MCF 10A (cell line): ENCODE data around the gene CDC42EP5. TPM values are rescaled to one million over a fixed set of nuclear protein-coding genes. Genes with fewer than 3 reads are reported as not detected.

Source experiments
- BruUV-seq: library from RNA; stranded (reverse); fragments of 400-500 nt; replicated peaks from 2 replicates; lab custom pipeline; 2021; lab: Mats Ljungman, UMichigan
- CTCF ChIA-PET: fragments of 300-600 bp; sonication (Branson Sonifier 250); formaldehyde crosslinking; extraction: SDS; loops from one replicate; lab custom pipeline; 2021; ENCODE audit warnings: antibody characterized with exemption, inconsistent platforms; lab: Yijun Ruan, JAX
- POLR2A ChIA-PET: fragments of 300-600, 350-650 bp; sonication (Branson Sonifier 250); formaldehyde crosslinking; extraction: SDS; loops from one replicate; lab custom pipeline; 2020; ENCODE audit warnings: antibody characterized with exemption, inconsistent platforms; lab: Yijun Ruan, JAX
- DNase-seq: peaks from one replicate; pipeline ENCODE4 v3.0.0-alpha.2; 2018; ENCODE audit not compliant: unreplicated experiment
- H3K27ac Mint-ChIP-seq: one replicate; pipeline ENCODE4 v1.8.0; 2022; ENCODE audit warnings: mild to moderate bottlenecking, low read depth, mixed read lengths; ENCODE audit not compliant: unreplicated experiment
- H3K27me3 Mint-ChIP-seq: one replicate; pipeline ENCODE4 v1.8.0; 2022; ENCODE audit warnings: mixed read lengths; ENCODE audit not compliant: insufficient read depth, unreplicated experiment
- H3K36me3 Mint-ChIP-seq: one replicate; pipeline ENCODE4 v1.8.0; 2022; ENCODE audit warnings: mild to moderate bottlenecking, moderate library complexity, mixed read lengths; ENCODE audit not compliant: insufficient read depth, unreplicated experiment
- H3K4me1 Mint-ChIP-seq: one replicate; pipeline ENCODE4 v1.8.0; 2022; ENCODE audit warnings: mixed read lengths; ENCODE audit not compliant: insufficient read depth, unreplicated experiment
- H3K4me3 Mint-ChIP-seq: one replicate; pipeline ENCODE4 v1.8.0; 2022; ENCODE audit warnings: mild to moderate bottlenecking, moderate library complexity, mixed read lengths; ENCODE audit not compliant: unreplicated experiment
- H3K9me3 Mint-ChIP-seq: one replicate; pipeline ENCODE4 v1.8.0; 2022; ENCODE audit warnings: mixed read lengths; ENCODE audit not compliant: unreplicated experiment
- intact Hi-C: fragments of 100-400 bp; cut with micrococcal nuclease; formaldehyde crosslinking; loops from 2 replicates; pipeline ENCODE4 v1.14.1; 2022
- total RNA-seq: library from RNA; stranded (reverse); gene quantifications from 2 replicates; pipeline ENCODE4 v1.2.3, GENCODE V29; 2022
- TF ChIP-seq, protein P1 (sequence below): fragments of 200-600 bp; IDR thresholded peaks from one replicate; pipeline ENCODE4 v1.8.0; 2022; ENCODE audit warnings: antibody characterized with exemption, mild to moderate bottlenecking; ENCODE audit not compliant: unreplicated experiment

CDC42EP5 gene
- total RNA-seq, 1 experiment from 2014 or later: 3.0 TPM

DNA sequence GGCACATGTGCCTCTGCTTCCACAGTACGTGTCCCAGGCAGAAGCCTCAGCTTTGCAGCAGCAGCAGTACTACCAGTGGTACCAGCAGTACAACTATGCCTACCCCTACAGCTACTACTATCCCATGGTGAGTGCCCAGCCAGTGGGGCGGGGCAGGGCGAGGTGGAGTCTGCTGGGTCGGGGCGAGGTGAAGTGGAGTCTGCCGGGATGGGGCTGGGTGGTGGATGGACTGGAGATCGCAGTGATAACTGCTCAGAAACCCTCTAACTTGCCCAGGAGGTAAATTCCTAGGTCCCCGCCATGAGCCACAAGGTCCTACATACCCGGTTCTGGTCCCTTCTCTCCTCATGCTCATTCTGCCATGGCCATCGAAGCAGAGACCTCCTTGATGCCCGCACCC is 20.5 kb downstream of the CDC42EP5 start:
- H3K4me1 Mint-ChIP-seq: peaks cover 28% of the 10 kb centered on the region
- no peaks in the 10 kb centered on the region for H3K27me3 Mint-ChIP-seq
- H3K27ac Mint-ChIP-seq: no peak overlapping the region
- ChIA-PET CTCF (interaction anchor here (1.1 to 1.4 kb wide), 2 partner anchors 14 to 28 kb away, joined by 3 to 5 read pairs; no protein-coding TSS in a partner anchor), POLR2A (interaction anchor here (0.6 to 1.4 kb wide), 3 partner anchors 9 to 303 kb away, joined by 3 to 4 read pairs (median 3); partner anchors contain the start of gene LENG9)
- no peak overlapping the region for H3K4me3 Mint-ChIP-seq
- DNase-seq: no peak
- peaks cover 73% of the 10 kb centered on the region for H3K36me3 Mint-ChIP-seq
- no peaks in the 10 kb centered on the region for H3K9me3 Mint-ChIP-seq
- BruUV-seq: no TSS peak
- TF ChIP-seq, protein P1, sequence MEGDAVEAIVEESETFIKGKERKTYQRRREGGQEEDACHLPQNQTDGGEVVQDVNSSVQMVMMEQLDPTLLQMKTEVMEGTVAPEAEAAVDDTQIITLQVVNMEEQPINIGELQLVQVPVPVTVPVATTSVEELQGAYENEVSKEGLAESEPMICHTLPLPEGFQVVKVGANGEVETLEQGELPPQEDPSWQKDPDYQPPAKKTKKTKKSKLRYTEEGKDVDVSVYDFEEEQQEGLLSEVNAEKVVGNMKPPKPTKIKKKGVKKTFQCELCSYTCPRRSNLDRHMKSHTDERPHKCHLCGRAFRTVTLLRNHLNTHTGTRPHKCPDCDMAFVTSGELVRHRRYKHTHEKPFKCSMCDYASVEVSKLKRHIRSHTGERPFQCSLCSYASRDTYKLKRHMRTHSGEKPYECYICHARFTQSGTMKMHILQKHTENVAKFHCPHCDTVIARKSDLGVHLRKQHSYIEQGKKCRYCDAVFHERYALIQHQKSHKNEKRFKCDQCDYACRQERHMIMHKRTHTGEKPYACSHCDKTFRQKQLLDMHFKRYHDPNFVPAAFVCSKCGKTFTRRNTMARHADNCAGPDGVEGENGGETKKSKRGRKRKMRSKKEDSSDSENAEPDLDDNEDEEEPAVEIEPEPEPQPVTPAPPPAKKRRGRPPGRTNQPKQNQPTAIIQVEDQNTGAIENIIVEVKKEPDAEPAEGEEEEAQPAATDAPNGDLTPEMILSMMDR: no peak
- intact Hi-C loops: no loop called here

DNA sequence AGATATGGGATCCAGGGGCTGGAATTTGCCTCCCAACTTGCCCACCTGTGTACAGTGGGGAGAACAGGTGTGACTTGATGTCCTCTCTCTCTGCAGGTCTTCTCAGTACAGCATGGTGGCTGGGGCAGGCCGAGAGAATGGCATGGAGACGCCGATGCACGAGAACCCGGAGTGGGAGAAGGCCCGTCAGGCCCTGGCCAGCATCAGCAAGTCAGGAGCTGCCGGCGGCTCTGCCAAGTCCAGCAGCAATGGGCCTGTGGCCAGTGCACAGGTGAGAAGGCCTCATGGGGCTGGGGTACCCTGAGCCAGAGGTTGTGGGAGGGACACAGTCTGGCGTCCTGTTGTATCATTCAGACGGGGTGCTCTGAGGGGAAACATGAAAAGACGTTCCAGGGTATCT is 21.1 kb downstream of the CDC42EP5 start:
- ChIA-PET CTCF (no interaction called here), POLR2A (interaction anchor here (1.4 to 5.2 kb wide), 2 partner anchors 9 to 10 kb away, joined by 4 to 157 read pairs; partner anchors contain the start of gene LENG9)
- Mint-ChIP-seq H3K4me1 (peaks cover 28% of the 10 kb centered on the region), H3K36me3 (peaks cover 68% of the 10 kb centered on the region), H3K27ac (peak overlapping the region; percentile 31), H3K9me3 (no peaks in the 10 kb centered on the region), H3K4me3 (no peak overlapping the region), H3K27me3 (no peaks in the 10 kb centered on the region)
- no TSS peak for BruUV-seq
- intact Hi-C loops: no loop called here
- TF ChIP-seq, protein P1: no peak
- DNase-seq: no peak

DNA sequence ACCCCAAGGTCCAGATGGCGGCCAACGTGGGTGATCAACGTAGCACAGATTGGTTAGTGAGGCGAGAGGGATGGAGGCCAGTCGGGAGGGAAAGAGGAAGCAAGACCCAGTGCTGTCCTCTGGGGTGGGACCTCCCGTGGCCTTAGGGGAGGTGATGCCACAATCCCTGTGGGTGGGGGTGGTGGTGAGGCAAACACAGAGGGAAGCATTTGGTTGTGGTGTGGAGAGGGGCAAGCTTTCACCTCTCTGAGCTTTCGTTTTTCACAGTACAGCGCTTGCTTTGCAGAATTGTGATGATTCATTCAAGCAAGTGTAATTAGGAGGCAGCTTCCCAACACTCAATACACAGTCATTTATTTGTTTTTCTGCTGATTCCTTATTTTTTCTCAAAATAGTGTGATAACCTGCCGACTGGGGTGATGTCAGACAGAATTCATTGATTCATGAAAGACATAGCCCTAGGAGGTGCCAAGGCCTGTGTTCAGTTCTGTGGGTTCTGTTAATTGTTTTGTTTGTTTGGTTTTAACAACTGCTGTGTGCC is 21.7 kb downstream of the CDC42EP5 start:
- Mint-ChIP-seq H3K4me1 (peaks cover 28% of the 10 kb centered on the region), H3K4me3 (peak overlapping the region; percentile 97), H3K36me3 (peaks cover 67% of the 10 kb centered on the region), H3K27ac (peak overlapping the region; percentile 99), H3K9me3 (no peaks in the 10 kb centered on the region), H3K27me3 (no peaks in the 10 kb centered on the region)
- CTCF ChIA-PET: interaction anchor here (1.8 kb wide), 1 partner anchor 8 kb away, joined by 3 read pairs; no protein-coding TSS in a partner anchor
- intact Hi-C loops: no loop called here
- POLR2A ChIA-PET: interaction anchor here (5.2 kb wide), 1 partner anchor 9 kb away, joined by 157 read pairs; the partner anchor contains the start of gene LENG9
- TF ChIP-seq, protein P1: no peak
- DNase-seq: no peak
- no TSS peak for BruUV-seq

DNA sequence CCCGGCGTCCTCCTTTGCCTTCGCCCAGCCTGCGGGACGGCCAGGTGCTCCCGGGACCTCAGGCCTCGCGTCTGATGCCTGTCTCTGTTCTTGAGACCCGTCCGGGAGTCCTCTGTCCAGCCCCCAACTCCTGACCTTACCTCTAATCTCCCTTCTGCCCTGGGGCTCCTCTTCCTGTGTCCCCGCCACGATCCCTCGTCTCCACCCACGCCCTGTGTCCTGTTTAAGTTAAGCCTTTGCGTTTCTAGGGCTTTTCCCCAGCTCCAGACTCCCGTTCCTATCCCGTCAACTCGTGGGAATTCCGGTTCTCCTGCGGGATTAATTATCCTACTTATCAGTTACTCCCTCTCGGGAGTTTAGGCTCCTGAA is 23.4 kb downstream of the CDC42EP5 start:
- Mint-ChIP-seq H3K4me1 (peaks cover 28% of the 10 kb centered on the region), H3K4me3 (peak overlapping the region; percentile 97), H3K27ac (peak overlapping the region; percentile 99), H3K27me3 (no peaks in the 10 kb centered on the region), H3K9me3 (no peaks in the 10 kb centered on the region), H3K36me3 (peaks cover 65% of the 10 kb centered on the region)
- DNase-seq: no peak
- CTCF ChIA-PET: interaction anchor here (0.8 to 1.8 kb wide), 3 partner anchors 9 to 31 kb away, joined by 3 read pairs; no protein-coding TSS in a partner anchor
- TF ChIP-seq, protein P1: no peak
- POLR2A ChIA-PET: interaction anchor here (0.7 to 5.2 kb wide), 5 partner anchors 11 to 260 kb away, joined by 3 to 157 read pairs (median 12); partner anchors contain the start of genes LENG9, MBOAT7 and TSEN34
- intact Hi-C loops: loop anchor here (1.0 kb wide), 1 partner anchor 14 kb away; the partner anchor contains the start of gene LENG9
- BruUV-seq: no TSS peak
